IMR-90 (cell line): ENCODE data around the gene COL4A5.

Experiments
- CTCF ChIP-seq: conservative IDR thresholded peaks from 2 replicates; pipeline ENCODE4 v1.5.1; 2012; ENCODE audit warnings: mild to moderate bottlenecking, low read depth, low read length, improper control_type of control experiment
- ELK1 ChIP-seq: fragments of 150-350 bp; IDR thresholded peaks from 2 replicates; pipeline ENCODE4 v1.6.1; 2016; ENCODE audit warnings: low read depth, mild to moderate bottlenecking, low read length, moderate library complexity, borderline replicate concordance
- FOS ChIP-seq: fragments of 150-350 bp; IDR thresholded peaks from 2 replicates; pipeline ENCODE4 v1.6.1; 2016; ENCODE audit warnings: low read depth, low read length
- MAFK ChIP-seq: IDR thresholded peaks from 2 replicates; pipeline ENCODE4 v1.6.1; 2012; ENCODE audit warnings: low read depth, low read length, improper control_type of control experiment
- POLR2A ChIP-seq: IDR thresholded peaks from 2 replicates; pipeline ENCODE4 v1.6.1; 2012; ENCODE audit warnings: mild to moderate bottlenecking, low read depth, low read length
- RCOR1 ChIP-seq: IDR thresholded peaks from 2 replicates; pipeline ENCODE4 v1.6.1; 2012; ENCODE audit warnings: mild to moderate bottlenecking, low read length, improper control_type of control experiment; ENCODE audit not compliant: insufficient replicate concordance
- USF2 ChIP-seq: fragments of 150-350 bp; IDR thresholded peaks from 2 replicates; pipeline ENCODE4 v1.6.1; 2017; ENCODE audit warnings: mild to moderate bottlenecking, antibody characterized with exemption, low read length, low read depth

GRCh38 chrX:108537005-108537404 lies 97.4 kb downstream of the COL4A5 start:
- TF ChIP-seq USF2 (no peak), CTCF (peak; percentile 67), POLR2A (no peak), FOS (no peak), ELK1 (no peak), RCOR1 (no peak), MAFK (no peak)
